NCI-H128 (cell line): ENCODE data around the gene MGAT3.
"Not testable (repeated sequence)": the region's sequence is repeated elsewhere in the genome, so short reads cannot be mapped to it uniquely, and the experiment has no call there.

Experiments
- DNase-seq: peaks from one replicate; lab custom pipeline; 2025; ENCODE audit not compliant: unreplicated experiment; lab: John Stamatoyannopoulos, UW

Gene MGAT3

DNA sequence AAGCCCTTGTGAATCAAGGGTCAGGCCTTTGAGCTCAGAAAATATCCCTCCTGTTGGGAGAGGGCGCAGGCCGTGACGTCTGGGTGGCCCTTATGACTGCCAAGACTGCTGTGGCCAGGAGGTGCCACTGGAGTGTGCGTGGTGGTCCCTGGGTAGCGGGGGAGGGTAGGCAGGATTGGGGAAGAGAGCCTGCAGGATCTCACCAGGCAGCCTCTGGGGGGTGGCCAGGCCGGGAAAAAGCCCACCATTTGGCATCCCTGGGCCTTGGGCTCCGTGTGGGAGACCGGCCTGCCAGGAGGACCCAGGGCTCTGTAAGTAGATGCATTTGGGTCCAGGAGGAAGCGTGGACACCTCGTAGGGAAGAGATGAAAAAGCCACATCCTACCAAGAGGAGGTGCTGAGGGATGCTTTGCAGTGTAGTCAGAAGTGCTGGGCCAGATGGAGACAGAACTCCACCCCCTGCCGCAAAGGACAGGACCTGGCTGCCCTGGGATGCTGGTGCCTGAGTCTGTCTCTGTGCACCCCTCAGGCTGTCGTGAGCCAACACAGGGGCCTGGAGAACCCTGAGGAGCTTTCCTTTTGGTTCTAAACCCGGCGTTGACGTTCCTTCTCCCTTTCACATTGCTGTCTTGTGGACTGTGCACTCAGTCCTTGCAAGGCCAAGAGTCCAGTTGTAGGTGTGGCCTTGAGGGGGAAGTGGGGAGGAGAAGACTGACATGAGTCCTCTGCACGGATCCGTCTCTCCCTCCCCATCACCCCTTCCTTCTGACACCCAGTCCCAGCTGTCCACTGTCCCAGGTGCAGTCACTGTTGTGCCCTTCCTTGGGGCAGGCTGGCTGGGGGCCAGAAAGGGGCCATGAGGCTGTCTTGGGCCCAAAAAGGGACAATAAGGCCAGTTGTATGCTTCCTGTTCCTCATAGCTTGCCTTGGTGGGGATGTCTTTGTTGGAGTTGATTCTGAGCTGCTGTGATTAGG is 32.6 kb downstream of the MGAT3 start:
- DNase-seq: no peak

DNA sequence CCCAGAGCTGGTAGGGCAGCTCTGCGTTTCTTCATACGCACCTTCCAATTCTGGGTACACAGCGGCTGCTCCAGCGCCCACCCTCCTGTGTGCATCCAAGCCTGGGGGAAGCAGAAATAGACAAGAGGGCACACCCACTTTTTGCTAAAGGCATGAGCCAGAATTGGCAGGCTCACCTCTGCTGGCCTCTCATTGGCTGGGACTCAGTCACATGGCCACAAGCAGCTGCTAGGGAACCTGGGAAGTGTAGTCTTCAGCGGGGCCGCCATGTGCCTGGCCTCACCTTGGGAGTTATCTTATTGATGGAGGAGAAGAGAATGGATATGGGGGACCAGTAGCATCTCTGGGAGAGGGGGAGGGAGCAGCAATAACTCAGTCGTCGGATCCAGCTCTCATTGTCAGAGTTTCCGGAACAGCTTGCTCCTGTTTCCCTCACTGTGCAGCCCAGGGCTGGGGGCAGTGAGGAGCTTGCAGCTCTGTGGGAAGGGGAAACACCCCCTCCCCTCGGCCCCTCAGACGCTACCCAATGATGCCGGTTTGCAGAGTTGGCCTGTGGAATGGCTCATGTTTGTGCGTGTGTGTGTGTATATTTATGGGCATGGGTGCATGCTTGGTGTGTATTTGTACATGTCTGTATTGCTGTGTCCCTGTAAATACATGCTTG is 33.5 kb downstream of the MGAT3 start:
- DNase-seq: no peak

GRCh38 chr22:39490966-39491680 is 34.3 kb downstream of the MGAT3 start:
- DNase-seq: no peak

GRCh38 chr22:39491696-39492095 is 34.9 kb downstream of the MGAT3 start:
- no peak for DNase-seq

DNA sequence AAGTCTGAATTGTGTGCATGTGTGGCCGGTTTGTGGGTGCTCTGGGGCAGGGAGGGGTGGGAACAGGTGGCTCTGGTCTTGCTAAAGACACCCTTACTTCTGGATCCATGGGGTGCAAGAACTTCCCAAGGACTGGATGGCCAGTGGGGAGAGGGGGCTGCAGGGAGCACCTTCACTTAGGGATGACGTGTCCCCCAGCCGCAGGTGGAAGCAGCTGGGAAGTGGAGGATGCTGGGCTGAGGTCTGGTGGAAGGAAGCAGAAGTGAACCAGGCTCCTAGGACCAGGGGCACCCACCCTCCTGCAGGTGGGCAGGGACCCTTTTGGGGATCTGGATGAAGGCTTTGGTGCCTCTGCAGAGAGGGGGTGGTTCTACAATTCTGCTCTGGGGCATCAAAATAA is 35.4 kb downstream of the MGAT3 start:
- DNase-seq: no peak

GRCh38 chr22:39493759-39494158 is 36.9 kb downstream of the MGAT3 start:
- no peak for DNase-seq

DNA sequence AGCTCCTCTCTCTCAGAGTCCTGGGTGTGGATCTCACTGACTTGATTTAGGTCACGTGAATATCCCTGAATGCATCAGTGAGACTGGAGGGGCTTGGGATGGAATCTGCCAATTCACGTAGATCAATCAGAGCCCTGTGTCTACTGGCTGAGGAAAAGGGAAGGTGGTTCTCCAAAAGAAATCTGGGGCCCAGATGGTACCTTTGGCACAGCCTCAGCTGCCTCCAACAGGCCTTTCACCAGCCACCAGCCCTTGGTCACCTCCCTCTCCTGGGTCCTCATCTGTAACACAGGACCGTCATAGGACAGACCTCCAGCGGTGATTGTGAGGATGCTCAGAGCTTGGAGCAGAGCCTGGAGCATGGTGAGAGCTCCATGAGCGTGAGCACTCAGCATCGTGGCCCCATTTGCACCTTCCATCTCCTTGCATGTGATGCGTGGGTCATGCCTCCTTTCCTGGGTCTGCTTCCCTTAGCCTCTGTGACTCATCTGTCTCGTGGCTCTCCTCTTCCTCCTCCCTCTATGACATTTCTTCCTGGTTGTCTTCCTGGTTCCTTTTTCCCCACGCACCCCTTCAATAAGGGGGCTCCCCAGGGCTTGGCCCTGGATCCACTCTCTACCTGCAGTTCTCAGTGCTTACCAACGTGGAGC is 37.8 kb downstream of the MGAT3 start:
- no peak for DNase-seq

DNA sequence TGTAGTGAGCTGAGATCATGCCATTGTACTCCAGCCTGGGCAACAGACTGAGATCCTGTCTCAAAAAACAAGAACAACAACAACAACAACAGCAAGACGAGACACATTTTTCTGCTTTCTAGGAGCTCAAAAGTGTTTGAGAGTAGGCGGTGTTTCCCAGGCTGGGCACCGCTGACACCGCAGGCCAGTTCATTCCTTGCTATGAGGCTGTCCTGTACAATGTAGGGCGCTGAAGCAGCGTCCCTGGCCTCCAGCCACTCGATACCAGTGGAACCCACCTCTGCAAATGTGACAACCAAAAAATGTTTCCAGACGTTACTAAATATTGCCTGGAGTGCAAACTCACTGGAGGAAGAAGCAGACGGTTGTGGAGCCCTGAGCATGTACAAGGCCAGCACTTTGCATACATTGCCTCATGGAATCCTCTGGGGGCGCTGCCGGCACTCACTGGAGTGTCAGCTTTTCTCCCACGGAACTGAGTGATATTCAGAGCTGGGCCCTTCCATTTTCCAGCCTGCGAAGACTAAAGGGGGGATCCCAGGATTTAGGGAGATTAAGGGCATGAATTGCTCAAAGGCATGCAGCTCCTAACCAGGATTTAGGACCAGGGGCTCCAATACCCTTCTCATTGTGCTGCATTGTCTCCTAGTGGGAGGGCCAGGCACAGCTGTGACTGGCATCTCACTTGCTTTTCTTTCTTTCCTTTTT is 39.5 kb downstream of the MGAT3 start:
- DNase-seq: no peak

- DNase-seq: no peak
Observed at GRCh38 chr22:39497429-39497828, 40.6 kb downstream of the MGAT3 start.

DNA sequence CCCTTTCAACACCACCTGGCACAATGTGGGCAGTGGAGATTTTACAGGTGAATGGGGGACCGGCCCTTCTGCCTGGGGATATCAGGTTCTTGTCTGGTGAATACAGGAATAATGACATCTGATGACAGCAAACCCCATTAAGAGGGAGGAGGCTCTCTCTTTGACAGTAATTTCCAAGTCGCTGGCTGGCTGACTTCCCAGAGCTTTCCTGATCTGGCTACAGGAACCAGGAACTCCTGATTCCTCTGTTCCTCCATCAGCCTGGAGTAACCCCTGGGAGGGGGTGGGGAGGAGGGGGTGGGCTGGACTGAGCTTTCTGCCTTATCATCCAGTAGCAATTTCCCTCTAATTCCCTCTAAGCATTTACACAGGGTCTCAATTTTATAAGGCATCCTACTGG is 41.6 kb downstream of the MGAT3 start:
- DNase-seq: no peak

- no peak for DNase-seq
Observed at GRCh38 chr22:39498802-39499201, 42.0 kb downstream of the MGAT3 start.

DNA sequence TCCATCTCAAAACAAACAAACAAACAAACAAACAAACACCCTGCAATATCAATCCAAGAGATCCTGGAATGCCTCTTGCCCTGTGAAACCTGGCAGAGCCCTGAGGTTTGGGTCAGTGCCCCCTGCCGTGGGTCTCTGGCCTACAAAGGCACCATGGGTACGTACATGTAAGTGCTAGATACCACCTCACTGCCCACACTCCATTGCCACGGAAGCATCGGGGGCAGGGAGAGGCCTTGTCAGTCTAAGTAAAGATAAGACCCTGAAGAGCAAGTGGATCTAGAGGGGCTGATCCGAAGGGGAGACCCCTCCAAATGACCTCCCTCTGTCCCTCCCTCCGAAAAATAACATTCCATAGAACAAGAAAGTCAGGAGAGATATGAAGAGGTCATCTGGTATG is 43.3 kb downstream of the MGAT3 start:
- DNase-seq: no peak

DNA sequence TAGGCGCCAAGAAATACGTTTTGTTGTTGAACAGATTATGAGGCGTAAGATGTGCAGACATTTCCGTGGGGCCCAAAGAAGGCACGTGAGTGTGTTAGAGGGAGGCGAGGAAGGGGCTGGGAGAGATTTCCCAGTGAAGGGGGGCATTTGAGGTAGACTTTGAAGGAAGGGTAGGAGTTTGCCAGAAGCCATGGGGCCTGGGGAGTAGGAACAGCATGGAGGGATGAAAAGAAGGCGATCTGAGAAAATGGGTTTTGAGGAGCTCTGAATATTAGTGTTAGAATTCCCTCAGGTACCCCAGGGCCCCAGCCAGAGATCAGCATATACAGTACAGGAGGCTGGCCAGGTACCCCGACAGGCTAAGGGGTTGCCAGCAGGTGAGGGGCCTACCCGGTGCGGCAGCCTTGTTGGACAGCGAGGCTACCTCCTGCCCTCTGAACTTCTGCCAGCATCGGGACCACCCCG is 44.9 kb downstream of the MGAT3 start:
- no peak for DNase-seq

DNA sequence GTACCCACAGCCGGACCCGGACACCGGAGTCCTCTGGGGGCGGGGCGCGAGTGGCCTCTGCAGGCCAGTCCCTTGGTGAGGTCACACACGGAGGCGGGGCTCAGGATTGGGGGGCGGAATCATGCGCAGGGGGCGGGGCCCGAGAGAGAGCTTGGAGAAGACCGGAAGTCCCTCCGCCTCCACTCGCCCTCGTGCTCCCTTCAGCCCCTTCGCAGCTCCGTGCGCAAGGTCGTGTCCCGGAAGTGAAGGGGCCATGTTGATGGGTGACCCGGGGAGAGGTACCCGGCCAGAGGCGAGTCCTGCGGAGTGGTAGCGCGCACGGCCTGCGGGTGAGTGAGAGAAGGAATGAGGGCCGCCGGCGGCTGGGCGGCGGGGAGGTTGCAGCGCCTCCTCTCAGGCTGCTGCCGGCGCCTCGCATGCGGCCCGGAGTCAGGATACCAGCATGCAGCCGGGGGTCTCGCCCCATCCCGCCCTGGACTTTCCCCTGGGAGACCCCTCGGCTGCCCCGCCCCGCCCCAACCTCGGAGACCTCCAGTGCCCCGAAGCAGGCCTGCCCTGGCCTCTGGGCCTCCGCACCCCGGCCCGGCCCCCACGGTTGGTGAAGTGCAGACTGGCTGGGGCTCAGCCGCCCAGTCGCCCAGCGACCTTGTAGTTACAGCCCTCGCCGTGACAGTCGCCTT is 45.4 kb downstream of the MGAT3 start, which contains the start of gene MIEF1:
Gene MIEF1 (plus strand): TSS at position 182 of the 680 bp plus-strand sequence. CDS start 9,005 bp downstream, outside the sequence.
- DNase-seq: peak; percentile 77

DNA sequence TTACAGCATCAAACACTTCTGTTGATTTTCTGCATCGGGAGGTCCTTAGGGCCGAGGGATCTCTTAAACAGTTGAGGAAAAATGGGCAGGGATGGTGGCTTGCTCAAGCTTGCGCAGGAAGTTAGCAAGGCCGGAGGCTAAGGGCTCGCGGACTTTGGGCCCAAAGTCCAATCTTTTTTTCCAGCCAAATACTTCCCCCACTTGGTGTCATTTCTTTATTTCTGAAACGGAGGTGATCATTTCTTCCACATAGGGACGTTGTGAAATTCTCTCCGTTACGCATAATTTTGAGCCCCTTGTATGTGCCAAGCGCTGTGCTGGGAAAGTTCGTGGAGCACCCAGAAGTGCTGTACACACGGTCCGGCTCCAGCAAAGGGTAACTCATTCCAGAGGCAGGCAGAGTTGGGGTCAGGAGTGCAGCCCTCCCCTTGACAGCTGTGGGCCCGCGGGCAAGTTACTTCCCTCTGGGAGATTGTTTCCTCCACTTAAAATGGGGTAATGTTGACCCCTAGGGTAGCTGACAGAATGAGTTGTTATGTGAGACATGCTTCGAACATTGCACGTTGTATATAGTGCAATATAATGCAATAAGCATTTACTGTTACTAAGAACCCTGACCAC is 46.1 kb downstream of the MGAT3 start:
- DNase-seq: no peak

GRCh38 chr22:39503630-39504029 is 46.8 kb downstream of the MGAT3 start:
- no peak for DNase-seq

GRCh38 chr22:39504071-39504470 is 47.3 kb downstream of the MGAT3 start:
- DNase-seq: no peak

DNA sequence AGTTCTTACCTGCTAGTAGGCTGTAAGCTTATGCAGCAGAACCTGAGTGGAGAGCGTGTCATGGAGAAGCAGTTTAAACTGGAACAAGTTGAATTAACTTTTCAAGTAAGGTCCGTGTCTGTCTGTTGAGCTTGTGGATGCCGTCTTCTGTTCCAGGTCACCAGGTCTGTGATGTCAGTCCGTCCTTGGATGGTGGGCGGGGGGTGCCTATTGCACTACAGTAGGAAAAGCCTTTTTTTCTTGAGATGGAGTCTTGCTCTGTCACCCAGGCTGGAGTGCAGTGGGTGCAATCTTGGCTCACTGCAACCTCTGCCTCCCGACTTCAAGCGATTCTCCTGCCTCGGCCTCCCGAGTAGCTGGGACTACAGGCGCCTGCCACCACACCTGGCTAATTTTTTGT is 50.2 kb downstream of the MGAT3 start:
- DNase-seq: not testable (repeated sequence)

- no peak for DNase-seq
Observed at GRCh38 chr22:39508393-39508792, 51.6 kb downstream of the MGAT3 start.
